HG02938 (cell line): Measurements from ENCODE around the gene GOLGA7B.
A peak's percentile ranks its signal among the peaks of the same experiment; 100 is the strongest.
"Not testable (repeated sequence)": the region's sequence is repeated elsewhere in the genome, so short reads cannot be mapped to it uniquely, and the experiment has no call there.

Experiments
- ATAC-seq: cut with Tn5 transposase; IDR thresholded peaks from one replicate; pipeline ENCODE4 v1.9.1; 2021; ENCODE audit warnings: mild to moderate bottlenecking, moderate library complexity; ENCODE audit not compliant: unreplicated experiment

GOLGA7B gene

GRCh38 chr10:97830064-97830463 is 19.6 kb upstream of the GOLGA7B start:
- ATAC-seq, result no peak

- ATAC-seq, result no peak
Measured at GRCh38 chr10:97831259-97831658, 18.4 kb upstream of the GOLGA7B start.

GRCh38 chr10:97836446-97836845 is 13.2 kb upstream of the GOLGA7B start:
- no peak for ATAC-seq

- no peak for ATAC-seq
Measured at GRCh38 chr10:97838091-97838490, 11.6 kb upstream of the GOLGA7B start.

- not testable (repeated sequence) for ATAC-seq
Measured at GRCh38 chr10:97841166-97841565, 8.5 kb upstream of the GOLGA7B start.

GRCh38 chr10:97842114-97842513 is 7.5 kb upstream of the GOLGA7B start:
- ATAC-seq, result not testable (repeated sequence)

GRCh38 chr10:97842656-97843280 is 6.9 kb upstream of the GOLGA7B start:
- no peak for ATAC-seq

- ATAC-seq, result no peak
Measured at GRCh38 chr10:97843281-97843671, 6.4 kb upstream of the GOLGA7B start.

GRCh38 chr10:97843972-97844371 is 5.7 kb upstream of the GOLGA7B start:
- not testable (repeated sequence) for ATAC-seq

GRCh38 chr10:97844678-97845077 is 5.0 kb upstream of the GOLGA7B start:
- no peak for ATAC-seq

- ATAC-seq, result no peak
Measured at GRCh38 chr10:97849103-97849686, 448 bp upstream of the GOLGA7B start.

GRCh38 chr10:97850446-97850845 is 803 bp downstream of the GOLGA7B start:
- no peak for ATAC-seq

GRCh38 chr10:97851341-97852001 is 1.8 kb downstream of the GOLGA7B start:
- ATAC-seq, result no peak

GRCh38 chr10:97852277-97852676 is 2.6 kb downstream of the GOLGA7B start:
- ATAC-seq, result no peak

- no peak for ATAC-seq
Measured at GRCh38 chr10:97852840-97853405, 3.3 kb downstream of the GOLGA7B start.

GRCh38 chr10:97854743-97855142 is 5.1 kb downstream of the GOLGA7B start:
- ATAC-seq, result no peak

- ATAC-seq, result peak; percentile 65
Measured at GRCh38 chr10:97858001-97858439, 8.4 kb downstream of the GOLGA7B start.

GRCh38 chr10:97861097-97861750 is 11.6 kb downstream of the GOLGA7B start:
- ATAC-seq, result no peak

- no peak for ATAC-seq
Measured at GRCh38 chr10:97861924-97862323, 12.3 kb downstream of the GOLGA7B start.

GRCh38 chr10:97863808-97864207 is 14.2 kb downstream of the GOLGA7B start:
- no peak for ATAC-seq

- ATAC-seq, result no peak
Measured at GRCh38 chr10:97865488-97865887, 15.8 kb downstream of the GOLGA7B start.
